Hepatocyte (in vitro differentiated cells): Measurements from ENCODE around the gene SH3PXD2A.

Experiments used
- CTCF ChIP-seq: fragments of 200-600 bp; sonication (generic); IDR thresholded peaks from 2 replicates; pipeline ENCODE4 v1.5.1; 2016; ENCODE audit warnings: antibody characterized with exemption, mild to moderate bottlenecking; ENCODE audit not compliant: poor library complexity
- EZH2 ChIP-seq: fragments of 200-600 bp; sonication (generic); IDR thresholded peaks from 2 replicates; pipeline ENCODE4 v1.6.1; 2016; ENCODE audit warnings: antibody characterized with exemption, mild to moderate bottlenecking, borderline replicate concordance

GRCh38 chr10:103775776-103776175 is 79.6 kb downstream of the SH3PXD2A start:
- TF ChIP-seq CTCF (no peak), EZH2 (no peak)
